Thyroid gland (tissue), 4 donors: ENCODE results near the gene SEMA4A.

ENCODE experiments used
- POLR2A ChIP-seq, 2 donors: fragments of 450-650 bp; IDR thresholded peaks; one replicate each; pipeline ENCODE4 v1.6.1; 2017; ENCODE audit warnings: antibody characterized with exemption in 2 of 2, mild to moderate bottlenecking in 2 of 2, moderate library complexity in 1 of 2
- TF ChIP-seq, protein P1 (sequence below), 6 experiments: fragments of 200-600 bp in 3 of 6; fragments of 450-650 bp in 3 of 6; sonication (generic) in 3 of 6; IDR thresholded peaks; one replicate each; pipeline ENCODE4 v1.5.1; 2016 to 2019; ENCODE audit warnings: antibody characterized with exemption in 6 of 6, mild to moderate bottlenecking in 2 of 6, inconsistent platforms in 1 of 6, moderate library complexity in 1 of 6

DNA sequence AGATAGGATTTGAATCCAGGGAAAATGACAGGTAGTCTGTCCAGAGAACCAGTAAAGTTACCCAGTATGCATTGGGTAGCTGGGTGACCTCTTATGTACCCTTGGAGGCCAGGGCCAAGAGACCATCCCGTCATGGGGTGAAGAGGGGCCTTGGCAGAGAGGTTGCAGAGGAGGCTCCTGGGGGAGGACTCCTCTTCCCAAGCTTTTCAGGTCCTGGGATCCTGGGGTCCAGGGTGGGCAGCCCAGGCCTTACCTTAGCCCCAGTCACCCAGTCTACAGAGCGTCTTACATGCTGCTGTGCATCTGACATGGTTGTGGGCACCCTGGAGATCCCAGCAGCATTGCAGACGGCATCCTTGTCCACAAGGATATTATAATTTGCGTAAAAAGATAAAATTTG is 73.4 kb downstream of the SEMA4A start:
- TF ChIP-seq, protein P1, sequence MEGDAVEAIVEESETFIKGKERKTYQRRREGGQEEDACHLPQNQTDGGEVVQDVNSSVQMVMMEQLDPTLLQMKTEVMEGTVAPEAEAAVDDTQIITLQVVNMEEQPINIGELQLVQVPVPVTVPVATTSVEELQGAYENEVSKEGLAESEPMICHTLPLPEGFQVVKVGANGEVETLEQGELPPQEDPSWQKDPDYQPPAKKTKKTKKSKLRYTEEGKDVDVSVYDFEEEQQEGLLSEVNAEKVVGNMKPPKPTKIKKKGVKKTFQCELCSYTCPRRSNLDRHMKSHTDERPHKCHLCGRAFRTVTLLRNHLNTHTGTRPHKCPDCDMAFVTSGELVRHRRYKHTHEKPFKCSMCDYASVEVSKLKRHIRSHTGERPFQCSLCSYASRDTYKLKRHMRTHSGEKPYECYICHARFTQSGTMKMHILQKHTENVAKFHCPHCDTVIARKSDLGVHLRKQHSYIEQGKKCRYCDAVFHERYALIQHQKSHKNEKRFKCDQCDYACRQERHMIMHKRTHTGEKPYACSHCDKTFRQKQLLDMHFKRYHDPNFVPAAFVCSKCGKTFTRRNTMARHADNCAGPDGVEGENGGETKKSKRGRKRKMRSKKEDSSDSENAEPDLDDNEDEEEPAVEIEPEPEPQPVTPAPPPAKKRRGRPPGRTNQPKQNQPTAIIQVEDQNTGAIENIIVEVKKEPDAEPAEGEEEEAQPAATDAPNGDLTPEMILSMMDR (IDR thresholded peaks at IDR 0.05), result no peak
- no peak for TF ChIP-seq POLR2A (IDR thresholded peaks at IDR 0.05)
